Upper lobe of right lung (tissue), 1 donor: ENCODE data around the gene FAR2. TPM values are rescaled to one million over a fixed set of nuclear protein-coding genes. Genes with fewer than 3 reads are reported as not detected.
A peak's percentile ranks its signal among the peaks of the same experiment; 100 is the strongest.

Source experiments
- ATAC-seq: fragments of 200-7000 bp; cut with Tn5 transposase; one replicate; pipeline ENCODE4 v1.9.1; 2020; ENCODE audit warnings: mild to moderate bottlenecking, moderate library complexity
- DNase-seq: peaks from one replicate; pipeline ENCODE4 v3.0.0-alpha.2; 2020
- H3K27ac ChIP-seq: fragments of 200-600 bp; one replicate; pipeline ENCODE4 v1.8.0; 2022
- H3K27me3 ChIP-seq: fragments of 200-600 bp; one replicate; pipeline ENCODE4 v1.8.0; 2022; ENCODE audit warnings: mild to moderate bottlenecking
- H3K36me3 ChIP-seq: fragments of 200-600 bp; one replicate; pipeline ENCODE4 v1.8.0; 2022
- H3K4me1 ChIP-seq: fragments of 200-600 bp; one replicate; pipeline ENCODE4 v1.8.0; 2022
- H3K4me3 ChIP-seq: fragments of 200-600 bp; one replicate; pipeline ENCODE4 v1.8.0; 2022; ENCODE audit warnings: mild to moderate bottlenecking
- H3K9me3 ChIP-seq: fragments of 200-600 bp; one replicate; pipeline ENCODE4 v1.8.0; 2022
- CTCF ChIP-seq: fragments of 200-600 bp; IDR thresholded peaks from one replicate; pipeline ENCODE4 v1.8.0; 2022; ENCODE audit warnings: antibody characterized with exemption
- intact Hi-C: fragments of 100-400 bp; cut with DNase I; formaldehyde crosslinking; loops from one replicate; pipeline ENCODE4 v1.11.0; 2022
- total RNA-seq: library from RNA; stranded (reverse); fragmentation: NEBNext Ultra II Directional; extraction: Animal tissue kit (Norgen Biotek cat#: 25700); gene quantifications from one replicate; pipeline ENCODE4 v1.2.1, GENCODE V29; 2021
- donor health status: DM: no; HTN: yes; CAD: no; lungs with severe emphysema.

Gene FAR2
- total RNA-seq, 1 donor from 2014 or later, result 13.3 TPM

- Histone ChIP-seq H3K9me3 (no peaks in the 10 kb centered on the region), H3K36me3 (no peaks in the 10 kb centered on the region), H3K27ac (no peak overlapping the region), H3K27me3 (no peaks in the 10 kb centered on the region), H3K4me3 (no peak overlapping the region), H3K4me1 (peaks cover 5% of the 10 kb centered on the region)
- DNase-seq (no peak), ATAC-seq (no peak)
- no peak for TF ChIP-seq CTCF
- intact Hi-C loops, result no loop called here
Measured at GRCh38 chr12:29150462-29150861, 1.4 kb downstream of the FAR2 start.

GRCh38 chr12:29152223-29152868, 3.3 kb downstream of the FAR2 start:
- Histone ChIP-seq H3K4me3 (no peak overlapping the region), H3K9me3 (no peaks in the 10 kb centered on the region), H3K27me3 (no peaks in the 10 kb centered on the region), H3K36me3 (no peaks in the 10 kb centered on the region), H3K27ac (no peak overlapping the region), H3K4me1 (peaks cover 5% of the 10 kb centered on the region)
- intact Hi-C loops, result no loop called here
- no peak for TF ChIP-seq CTCF
- DNase-seq (no peak), ATAC-seq (peak; percentile 13)

- no peak overlapping the region for H3K27ac ChIP-seq
- no peaks in the 10 kb centered on the region for H3K9me3 ChIP-seq
- intact Hi-C loops, result no loop called here
Measured at GRCh38 chr12:29152981-29153630, 4.0 kb downstream of the FAR2 start.

GRCh38 chr12:29155079-29155478, 6.0 kb downstream of the FAR2 start:
- ATAC-seq, result no peak
- TF ChIP-seq CTCF, result no peak

More at GRCh38 chr12:29152981-29153630, 4.0 kb downstream of the FAR2 start:
- no peak for ATAC-seq
- no peaks in the 10 kb centered on the region for H3K36me3 ChIP-seq
- peaks cover 5% of the 10 kb centered on the region for H3K4me1 ChIP-seq
- no peak for DNase-seq
- no peaks in the 10 kb centered on the region for H3K27me3 ChIP-seq
- no peak for TF ChIP-seq CTCF
- no peak overlapping the region for H3K4me3 ChIP-seq

GRCh38 chr12:29157486-29157946, 8.4 kb downstream of the FAR2 start:
- H3K36me3 ChIP-seq, result no peaks in the 10 kb centered on the region
- H3K27me3 ChIP-seq, result no peaks in the 10 kb centered on the region
- peaks cover 5% of the 10 kb centered on the region for H3K4me1 ChIP-seq
- no peak for TF ChIP-seq CTCF
- no peak for DNase-seq
- intact Hi-C loops, result no loop called here
- H3K27ac ChIP-seq, result no peak overlapping the region
- peak overlapping the region; percentile 15 for H3K4me3 ChIP-seq
- no peaks in the 10 kb centered on the region for H3K9me3 ChIP-seq
- no peak for ATAC-seq

More at GRCh38 chr12:29155079-29155478, 6.0 kb downstream of the FAR2 start:
- no peak overlapping the region for H3K27ac ChIP-seq
- H3K4me3 ChIP-seq, result no peak overlapping the region
- intact Hi-C loops, result no loop called here
- H3K4me1 ChIP-seq, result peaks cover 5% of the 10 kb centered on the region
- no peak for DNase-seq
- no peaks in the 10 kb centered on the region for H3K36me3 ChIP-seq
- H3K9me3 ChIP-seq, result no peaks in the 10 kb centered on the region
- no peaks in the 10 kb centered on the region for H3K27me3 ChIP-seq
